GM11168 (cell line): Measurements from ENCODE around the gene STING1.
"Not testable (repeated sequence)": the region's sequence is repeated elsewhere in the genome, so short reads cannot be mapped to it uniquely, and the experiment has no call there.

Experiments used
- in situ Hi-C: fragments of 300-500 bp; cut with MboI; formaldehyde crosslinking; loops from one replicate; pipeline ENCODE4 v1.12.0; 2022; ENCODE audit warnings: low sequenced_read_pairs; ENCODE audit not compliant: unreplicated experiment

The STING1 gene

DNA sequence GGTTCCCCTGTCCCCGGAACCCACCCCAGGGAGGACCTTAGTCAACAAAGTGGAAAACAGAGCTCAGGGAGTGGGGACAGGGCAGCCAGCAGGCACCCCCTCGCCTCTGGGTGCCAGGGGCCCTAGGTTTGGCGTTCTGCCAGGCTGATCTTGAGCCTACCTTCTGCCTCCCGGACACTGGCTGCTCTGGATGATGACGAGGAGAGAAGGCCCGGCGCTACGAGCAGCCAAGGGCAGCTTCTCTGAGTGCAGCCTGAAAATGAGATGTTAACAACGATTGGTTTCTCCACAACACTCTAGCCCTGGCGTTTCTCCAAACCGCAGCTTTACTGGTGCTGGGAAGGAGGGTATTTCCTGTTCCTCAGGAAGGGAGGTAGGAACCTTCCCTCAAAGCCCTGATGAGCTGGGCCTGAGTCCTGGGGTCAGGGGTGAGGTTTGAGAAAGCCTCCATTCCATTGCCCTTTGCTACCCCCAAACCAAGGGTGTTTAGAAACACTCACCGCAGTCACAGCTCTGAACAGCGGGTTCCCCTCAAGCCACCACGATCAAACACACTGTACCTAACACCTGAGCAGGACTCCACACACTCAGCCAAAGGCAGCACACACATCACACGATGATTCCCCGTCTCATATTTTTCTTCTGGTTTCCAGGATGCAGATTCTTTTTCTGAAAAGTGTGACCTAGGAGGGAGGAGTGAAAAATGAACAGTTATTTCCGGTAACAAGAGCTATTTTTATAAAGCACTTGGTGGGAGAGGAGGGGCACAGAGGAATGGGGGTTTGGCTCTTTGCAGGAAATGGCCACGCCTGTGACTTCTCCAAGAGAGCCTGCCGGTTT, at the start of gene STING1:
Gene STING1 (minus strand): TSS at position 709 of the 840 bp plus-strand sequence. CDS start 1,054 bp downstream, outside the sequence.
- in situ Hi-C loops, result no loop called here

DNA sequence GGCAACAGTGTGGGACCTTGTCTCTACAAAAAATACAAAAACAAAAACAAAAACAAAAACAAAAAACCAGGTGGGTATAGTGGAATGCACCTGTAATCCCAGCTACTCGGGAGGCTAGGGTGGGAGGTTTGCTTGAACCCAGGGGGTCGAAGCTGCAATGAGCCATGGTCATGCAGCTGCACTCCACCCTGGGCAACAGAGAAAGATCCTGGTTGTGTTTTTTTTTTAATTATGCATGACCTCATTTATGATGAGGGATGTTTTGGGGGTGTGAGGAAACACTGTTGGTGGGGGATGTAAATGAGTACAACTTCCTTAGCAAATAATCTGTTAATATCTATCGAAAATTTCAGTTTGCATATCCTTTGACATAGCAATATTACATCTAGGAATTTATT, 49.2 kb upstream of the STING1 start:
- in situ Hi-C loops, result no loop called here

DNA sequence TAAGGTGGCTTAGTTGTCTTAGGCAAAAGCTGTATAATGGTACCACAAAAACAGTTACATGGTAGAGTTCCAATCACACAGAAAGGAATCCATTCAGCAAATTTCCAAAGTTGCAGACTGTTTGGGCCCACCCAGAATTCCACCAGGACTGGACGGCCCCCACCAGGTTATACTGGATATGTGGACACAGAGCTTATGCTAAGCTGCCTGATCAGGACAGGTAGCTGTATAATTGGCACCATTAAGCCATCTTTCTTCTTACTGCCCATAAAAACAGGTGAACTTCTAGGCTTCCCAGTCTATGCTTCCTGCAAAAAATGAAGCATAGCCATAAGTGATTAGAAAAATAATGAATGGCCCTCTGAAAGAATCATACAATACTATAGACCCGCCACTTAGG, 47.5 kb upstream of the STING1 start:
- in situ Hi-C loops, result not testable (repeated sequence)

- in situ Hi-C loops, result not testable (repeated sequence)
These were observed 46.1 kb upstream of the STING1 start for GRCh38 chr5:139528695-139529094.

GRCh38 chr5:139527896-139528467, 45.4 kb upstream of the STING1 start:
- in situ Hi-C loops, result not testable (repeated sequence)

DNA sequence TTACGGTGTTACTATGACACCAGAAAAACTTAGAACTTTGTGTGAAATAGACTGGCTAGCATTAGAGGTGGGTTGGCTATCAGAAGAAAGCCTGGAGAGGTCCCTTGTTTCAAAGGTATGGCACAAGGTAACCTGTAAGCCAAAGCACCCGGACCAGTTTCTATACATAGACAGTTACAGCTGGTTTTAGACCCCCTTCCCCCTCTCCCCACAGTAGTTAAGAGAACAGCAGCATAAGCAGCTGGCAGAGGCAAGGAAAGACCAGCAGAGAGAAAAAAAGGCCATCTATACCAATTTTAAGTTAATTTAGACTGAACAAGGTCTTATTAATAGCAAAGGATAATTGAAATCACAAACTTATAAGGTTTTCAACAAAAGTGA, 44.5 kb upstream of the STING1 start:
- in situ Hi-C loops, result not testable (repeated sequence)

DNA sequence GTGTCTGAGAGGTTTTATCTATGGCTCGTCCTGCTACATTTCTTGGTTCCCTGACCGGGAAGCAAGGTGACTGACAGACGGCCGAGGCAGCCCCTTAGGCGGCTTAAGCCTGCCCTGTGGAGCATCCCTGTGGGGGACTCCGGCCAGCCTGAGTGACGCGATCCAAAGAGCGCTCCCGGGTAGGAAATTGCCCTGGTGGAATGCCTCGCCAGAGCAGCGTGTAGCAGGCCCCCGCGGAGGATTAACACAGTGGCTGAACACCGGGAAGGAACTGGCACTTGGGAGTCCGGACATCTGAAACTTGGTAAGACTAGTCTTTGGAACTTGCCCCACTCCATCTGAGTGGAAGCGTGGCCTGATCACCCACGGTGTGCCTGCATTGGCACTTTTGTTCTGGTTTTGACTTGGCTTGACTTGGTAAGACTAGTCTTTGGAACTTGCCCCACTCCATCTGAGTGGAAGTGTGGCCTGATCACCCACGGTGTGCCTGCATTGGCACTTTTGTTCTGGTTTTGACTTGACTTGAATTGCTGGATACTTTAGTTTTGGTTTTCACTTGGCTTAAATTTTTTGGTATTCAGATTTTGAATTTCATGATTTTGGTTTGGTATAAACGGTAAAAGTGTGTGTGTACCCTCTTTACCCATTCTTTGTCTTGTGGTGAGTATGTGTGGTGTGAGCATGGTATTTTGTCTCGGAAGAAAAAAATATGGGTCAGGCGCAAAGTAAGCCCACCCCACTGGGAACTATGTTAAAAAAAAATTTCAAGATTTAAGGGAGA, 43.9 kb upstream of the STING1 start:
- in situ Hi-C loops, result not testable (repeated sequence)

- in situ Hi-C loops, result not testable (repeated sequence)
These were observed 43.2 kb upstream of the STING1 start for GRCh38 chr5:139525586-139526308.

GRCh38 chr5:139524940-139525585, 42.5 kb upstream of the STING1 start:
- in situ Hi-C loops, result no loop called here

- in situ Hi-C loops, result no loop called here
These were observed 41.9 kb upstream of the STING1 start for GRCh38 chr5:139524446-139524845.

DNA sequence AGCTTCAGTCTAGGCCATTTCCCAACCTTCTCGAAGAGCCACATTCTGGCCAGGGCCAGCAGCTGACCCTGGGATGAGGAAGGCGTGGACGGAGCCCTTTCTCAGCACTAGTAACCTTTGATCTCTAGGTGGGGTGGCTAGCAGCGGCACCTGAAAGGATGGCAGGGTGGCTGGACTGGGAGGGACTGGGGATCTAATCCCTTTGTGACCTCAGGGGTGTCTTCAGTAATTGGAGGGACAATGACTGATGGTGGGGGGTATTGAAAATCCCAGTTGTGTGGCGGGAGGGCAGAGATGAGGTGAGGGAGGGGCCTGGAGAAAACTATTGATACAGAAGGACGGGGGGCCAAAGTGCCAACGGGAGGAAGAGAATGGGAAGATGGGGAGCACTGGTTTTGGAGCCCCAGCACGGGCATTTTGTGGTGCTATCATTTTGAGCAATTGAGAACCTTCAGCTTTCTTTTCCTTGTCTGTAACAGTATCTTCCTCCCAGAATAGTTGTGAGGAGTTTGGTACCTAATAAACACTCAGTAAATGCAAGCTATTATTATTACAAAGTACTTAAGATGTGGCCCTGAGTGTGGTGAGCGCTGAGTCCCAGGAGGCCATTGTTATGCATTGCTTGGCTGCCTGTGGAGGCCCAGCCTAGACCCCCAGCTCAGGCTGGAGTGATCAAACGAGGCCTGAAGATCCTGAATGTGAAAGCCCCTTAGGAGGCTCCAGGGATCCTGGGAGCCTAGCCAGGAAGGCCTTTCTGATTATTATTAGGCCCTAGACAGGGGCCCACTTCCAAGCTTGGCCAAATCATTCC, 41.3 kb upstream of the STING1 start:
- in situ Hi-C loops, result no loop called here

- in situ Hi-C loops, result loop anchor here (5.0 kb wide), 1 partner anchor 106 kb away; no protein-coding TSS in a partner anchor
These were observed 35.4 kb upstream of the STING1 start for GRCh38 chr5:139517683-139518564.

DNA sequence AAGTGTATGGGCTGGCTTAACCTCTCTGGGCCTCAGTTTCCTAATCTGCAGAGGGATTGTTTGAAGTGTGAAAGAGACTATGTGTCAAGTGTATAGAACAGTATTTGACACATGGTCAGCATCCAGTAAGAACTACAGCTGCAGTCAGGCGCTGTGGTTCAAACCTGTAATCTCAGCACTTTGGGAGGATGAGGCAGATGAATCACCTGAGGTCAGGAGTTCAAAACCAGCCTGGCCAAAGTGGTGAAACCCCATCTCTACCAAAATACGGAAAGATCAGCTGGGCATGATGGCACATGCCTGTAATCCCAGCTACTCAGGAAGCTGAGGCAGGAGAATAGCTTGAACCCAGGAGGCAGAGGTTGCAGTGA, 31.9 kb upstream of the STING1 start:
- in situ Hi-C loops, result no loop called here

GRCh38 chr5:139513852-139514485, 31.4 kb upstream of the STING1 start:
- in situ Hi-C loops, result no loop called here

GRCh38 chr5:139513434-139513833, 30.9 kb upstream of the STING1 start:
- in situ Hi-C loops, result not testable (repeated sequence)

DNA sequence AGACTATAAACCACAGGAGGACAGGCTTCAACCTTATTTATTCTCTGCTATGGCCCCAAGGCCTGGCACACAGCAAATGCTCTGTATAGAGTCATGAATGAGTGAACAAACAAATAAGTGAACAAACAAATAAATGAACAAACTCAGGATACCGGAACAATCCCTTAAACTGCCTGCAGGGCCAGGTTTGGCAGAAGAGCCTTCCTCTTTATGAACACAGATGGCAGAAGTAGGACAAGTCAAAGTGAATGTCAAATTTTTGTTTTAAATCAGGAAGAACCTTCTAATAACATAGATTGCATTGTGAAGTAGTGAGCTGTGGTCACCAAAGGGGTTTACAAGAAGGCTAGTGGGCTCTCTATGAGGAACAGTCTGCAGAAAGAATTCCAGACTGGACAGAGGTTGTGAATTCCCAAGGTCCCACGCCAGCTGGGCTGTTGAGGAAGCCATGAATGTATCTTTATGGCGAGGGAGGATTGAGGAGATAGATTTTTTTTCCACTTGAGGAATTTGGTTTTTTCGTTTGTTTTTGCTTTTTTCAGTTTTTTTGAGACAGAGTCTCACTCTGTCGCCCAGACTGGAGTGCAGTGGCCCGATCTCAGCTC, 30.3 kb upstream of the STING1 start:
- in situ Hi-C loops, result no loop called here

- in situ Hi-C loops, result not testable (repeated sequence)
These were observed 22.2 kb upstream of the STING1 start for GRCh38 chr5:139504722-139505121.
